HCT116 (cell line): Measurements from ENCODE around the gene GKN1. TPM values are rescaled to one million over a fixed set of nuclear protein-coding genes. Genes with fewer than 3 reads are reported as not detected.

Source experiments
- ATAC-seq: fragments of 200-7000 bp; cut with Tn5 transposase; 2 replicates; pipeline ENCODE4 v1.9.1; 2020; ENCODE audit warnings: mild to moderate bottlenecking, moderate library complexity
- BruUV-seq: library from RNA; stranded (reverse); fragments of 400-500 nt; replicated peaks from 2 replicates; lab custom pipeline; 2021; lab: Mats Ljungman, UMichigan
- CTCF ChIA-PET: fragments of 300-600 bp; sonication (Branson Sonifier 250); formaldehyde crosslinking; loops from one replicate; lab custom pipeline; 2021; ENCODE audit warnings: antibody characterized with exemption; lab: Charles Lee
- POLR2A ChIA-PET: fragments of 300-600, 350-600 bp; sonication (Branson Sonifier 250); formaldehyde crosslinking; loops from one replicate; lab custom pipeline; 2021; ENCODE audit warnings: antibody characterized with exemption; lab: Charles Lee
- RAD21 ChIA-PET, 2 experiments: fragments of 300-600 bp; sonication (Branson Sonifier 250); formaldehyde crosslinking; loops; one replicate each; lab custom pipeline; 2023; ENCODE audit warnings: low total read pairs in 2 of 2; ENCODE audit not compliant: uncharacterized antibody in 2 of 2, unreplicated experiment in 2 of 2, low non-redundant PET in 1 of 2; lab: Charles Lee
- DNase-seq: peaks from one replicate; pipeline ENCODE4 v3.0.0-alpha.2; 2010; ENCODE audit warnings: low read depth, low spot score
- H2AFZ ChIP-seq: fragments of 200-600 bp; shearing (Covaris generic), sonication (generic); 2 replicates; pipeline ENCODE4 v1.6.1; 2017; ENCODE audit warnings: low read depth, mixed run types, mixed read lengths, antibody characterized with exemption, low read length; ENCODE audit not compliant: poor library complexity, severe bottlenecking
- H3K27ac ChIP-seq: 2 replicates; pipeline ENCODE4 v1.5.1; 2012; ENCODE audit warnings: low read depth, low read length
- H3K27me3 ChIP-seq: fragments of 200-600 bp; sonication (generic); 2 replicates; pipeline ENCODE4 v1.6.1; 2016; ENCODE audit warnings: mixed run types, low read length, mixed read lengths; ENCODE audit not compliant: insufficient read depth
- H3K36me3 ChIP-seq, 2 experiments: fragments of 200-500 bp in 1 of 2; fragments of 200-600 bp in 1 of 2; sonication (Bioruptor generic) in 1 of 2; sonication (generic) in 1 of 2; 2 replicates each; pipeline versions ENCODE4 v1.5.1 to v1.6.1; 2014 to 2016; ENCODE audit warnings: low read length in 2 of 2, inconsistent platforms in 1 of 2, mixed read lengths in 1 of 2, mixed run types in 1 of 2; ENCODE audit not compliant: insufficient read depth in 2 of 2, control insufficient read depth in 1 of 2
- H3K4me1 ChIP-seq, 2 experiments: fragments of 200-600 bp in 1 of 2; sonication (generic) in 1 of 2; 2 replicates each; pipeline versions ENCODE4 v1.5.1 to v1.6.1; 2012 to 2017; ENCODE audit warnings: low read length in 2 of 2, inconsistent platforms in 1 of 2, mild to moderate bottlenecking in 1 of 2, mixed read lengths in 1 of 2, mixed run types in 1 of 2, moderate library complexity in 1 of 2; ENCODE audit not compliant: insufficient read depth in 2 of 2, control insufficient read depth in 1 of 2
- H3K4me2 ChIP-seq: fragments of 200-600 bp; sonication (generic); 2 replicates; pipeline ENCODE4 v1.6.1; 2017; ENCODE audit warnings: mixed run types, low read length, mixed read lengths
- H3K4me3 ChIP-seq, 2 experiments: fragments of 200-600 bp in 1 of 2; sonication (generic) in 1 of 2; replicated peaks in 1 of 2; 2 replicates each; pipeline ENCODE4 v1.5.1; 2011 to 2016; ENCODE audit warnings: low read length in 2 of 2, control low read depth in 1 of 2, low read depth in 1 of 2, mild to moderate bottlenecking in 1 of 2, mixed read lengths in 1 of 2, mixed run types in 1 of 2
- H3K79me2 ChIP-seq: fragments of 200-600 bp; sonication (generic); 2 replicates; pipeline ENCODE4 v1.6.1; 2017; ENCODE audit warnings: mild to moderate bottlenecking, mixed run types, low read length, moderate library complexity, mixed read lengths; ENCODE audit not compliant: insufficient read depth
- H3K9ac ChIP-seq: fragments of 200-600 bp; sonication (generic); 2 replicates; pipeline ENCODE4 v1.6.1; 2016; ENCODE audit warnings: low read length, mixed read lengths
- H3K9me2 ChIP-seq: fragments of 200-600 bp; sonication (generic), shearing (Covaris generic); 2 replicates; pipeline ENCODE4 v1.6.1; 2017; ENCODE audit warnings: mixed run types, mild to moderate bottlenecking, moderate library complexity; ENCODE audit not compliant: insufficient read depth
- H3K9me3 ChIP-seq, 2 experiments: fragments of 200-500 bp in 1 of 2; fragments of 200-600 bp in 1 of 2; sonication (Bioruptor generic) in 1 of 2; sonication (generic) in 1 of 2; 2 replicates each; pipeline ENCODE4 v1.6.1; 2014 to 2017; ENCODE audit warnings: low read length in 2 of 2, mixed read lengths in 2 of 2, inconsistent platforms in 1 of 2, low read depth in 1 of 2, mild to moderate bottlenecking in 1 of 2, mixed run types in 1 of 2, moderate library complexity in 1 of 2; ENCODE audit not compliant: control insufficient read depth in 1 of 2, insufficient read depth in 1 of 2
- H4K20me1 ChIP-seq: fragments of 200-600 bp; sonication (generic), shearing (Covaris generic); 2 replicates; pipeline ENCODE4 v1.6.1; 2017; ENCODE audit warnings: mixed run types, mild to moderate bottlenecking, moderate library complexity; ENCODE audit not compliant: insufficient read depth
- CBX3 ChIP-seq: IDR thresholded peaks from 2 replicates; pipeline ENCODE4 v1.6.1; 2012; ENCODE audit warnings: low read depth
- CEBPB ChIP-seq: IDR thresholded peaks from 2 replicates; pipeline ENCODE4 v1.6.1; 2012; ENCODE audit warnings: low read depth
- ELF1 ChIP-seq: IDR thresholded peaks from 2 replicates; pipeline ENCODE4 v1.6.1; 2012; ENCODE audit warnings: low read depth, borderline replicate concordance
- EZH2phosphoT487 ChIP-seq: fragments of 200-600 bp; IDR thresholded peaks from 2 replicates; pipeline ENCODE4 v1.6.1; 2018; ENCODE audit warnings: antibody characterized with exemption, borderline replicate concordance
- FOSL1 ChIP-seq: IDR thresholded peaks from 2 replicates; pipeline ENCODE4 v1.6.1; 2012; ENCODE audit warnings: low read depth
- POLR2A ChIP-seq: IDR thresholded peaks from 2 replicates; pipeline ENCODE4 v1.7.0; 2011; ENCODE audit warnings: borderline replicate concordance; ENCODE audit not compliant: insufficient read depth, insufficient read length; ENCODE audit errors: extremely low read depth
- POLR2AphosphoS5 ChIP-seq: IDR thresholded peaks from 2 replicates; pipeline ENCODE4 v1.6.1; 2011; ENCODE audit warnings: mild to moderate bottlenecking, low read depth, low read length, moderate library complexity
- SIN3A ChIP-seq: IDR thresholded peaks from 2 replicates; pipeline ENCODE4 v1.6.1; 2012; ENCODE audit warnings: low read depth
- TCF7L2 ChIP-seq: IDR thresholded peaks from 2 replicates; pipeline ENCODE4 v1.7.0; 2011; ENCODE audit warnings: borderline replicate concordance, inconsistent platforms; ENCODE audit not compliant: insufficient read depth, insufficient read length; ENCODE audit errors: extremely low read depth
- YY1 ChIP-seq: IDR thresholded peaks from 2 replicates; pipeline ENCODE4 v1.6.1; 2011; ENCODE audit warnings: low read length, low read depth, moderate library complexity, mild to moderate bottlenecking; ENCODE audit not compliant: insufficient replicate concordance; ENCODE audit errors: extremely low read depth
- ZNF274 ChIP-seq: fragments of 200-500 bp; sonication (Bioruptor generic); IDR thresholded peaks from 2 replicates; pipeline ENCODE4 v1.6.1; 2014; ENCODE audit warnings: mild to moderate bottlenecking, low read depth, low read length, inconsistent platforms
- intact Hi-C: fragments of 100-400 bp; cut with micrococcal nuclease; formaldehyde crosslinking; loops from 2 replicates; pipeline ENCODE4 v1.10.0; 2022
- total RNA-seq: library from RNA; stranded (reverse); gene quantifications from one replicate; pipeline ENCODE4 v1.2.1, GENCODE V29; 2021; ENCODE audit not compliant: unreplicated experiment
- TF ChIP-seq, protein P1 (sequence below), 3 experiments: fragments of 200-600 bp in 1 of 3; sonication (generic) in 1 of 3; IDR thresholded peaks in 2 of 3; conservative IDR thresholded peaks in 1 of 3; 2 replicates each; pipeline ENCODE4 v1.5.1; 2012 to 2017; ENCODE audit warnings: low read depth in 2 of 3, low read length in 2 of 3, antibody characterized with exemption in 1 of 3, borderline replicate concordance in 1 of 3, control low read depth in 1 of 3, mild to moderate bottlenecking in 1 of 3, mixed read lengths in 1 of 3, mixed run types in 1 of 3, moderate library complexity in 1 of 3; ENCODE audit not compliant: insufficient read depth in 1 of 3
- TF ChIP-seq, protein P2 (sequence below): IDR thresholded peaks from 2 replicates; pipeline ENCODE4 v1.6.1; 2012
- TF ChIP-seq, protein P3 (sequence below): IDR thresholded peaks from 2 replicates; pipeline ENCODE4 v1.6.1; 2012; ENCODE audit warnings: low read depth
- TF ChIP-seq, protein P4 (sequence below): IDR thresholded peaks from 2 replicates; pipeline ENCODE4 v1.6.1; 2012

GKN1 gene
- total RNA-seq, 1 experiment from 2014 or later: not detected

DNA sequence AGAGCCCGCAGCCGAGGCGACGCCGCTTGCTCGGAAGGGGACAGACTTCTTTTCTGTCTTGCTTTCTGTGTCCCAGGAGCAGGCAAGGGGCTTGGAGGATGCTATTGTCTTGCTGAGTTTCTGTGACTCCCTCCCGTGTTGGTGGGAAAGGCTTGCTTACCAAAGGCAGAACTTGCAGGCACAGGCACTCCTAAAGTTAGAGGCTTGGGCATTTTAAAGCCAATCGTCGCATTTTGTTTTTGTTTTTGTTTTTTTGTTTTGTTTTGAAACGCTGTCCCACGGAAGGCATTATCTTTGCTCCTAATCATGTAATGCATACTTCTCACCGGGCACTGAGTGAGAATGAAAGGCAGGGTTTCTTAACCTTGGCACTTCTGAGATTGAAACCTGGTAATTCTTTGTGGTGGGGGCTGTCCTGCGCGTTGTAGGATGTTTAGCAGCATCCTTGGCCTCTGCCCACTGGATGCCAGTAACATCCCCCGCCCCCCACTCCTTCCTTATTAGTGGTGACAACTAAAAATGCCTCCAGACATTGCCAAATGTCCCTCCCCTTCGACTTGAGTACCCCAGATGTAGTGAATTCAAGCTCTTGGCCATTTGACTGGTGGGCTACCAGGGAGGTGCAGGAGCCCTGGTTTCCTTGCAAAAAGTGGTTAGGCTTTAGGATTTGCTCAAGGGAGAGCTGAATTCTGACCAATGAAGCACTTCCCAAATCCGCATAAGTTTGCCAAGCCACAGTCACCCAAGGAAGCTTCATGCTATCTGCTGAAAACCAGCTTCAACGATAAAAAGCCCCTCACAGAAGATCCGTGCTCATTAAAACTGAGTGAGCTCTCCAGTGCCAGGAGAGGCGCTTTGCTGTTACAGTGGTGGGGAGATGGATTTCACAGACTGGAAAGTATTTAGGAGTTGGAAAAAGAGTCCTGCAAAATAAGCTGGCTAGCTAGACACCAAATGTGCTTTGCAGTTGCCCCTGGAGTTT, 39.7 kb downstream of the GKN1 start (continued):
- TF ChIP-seq, protein P1, sequence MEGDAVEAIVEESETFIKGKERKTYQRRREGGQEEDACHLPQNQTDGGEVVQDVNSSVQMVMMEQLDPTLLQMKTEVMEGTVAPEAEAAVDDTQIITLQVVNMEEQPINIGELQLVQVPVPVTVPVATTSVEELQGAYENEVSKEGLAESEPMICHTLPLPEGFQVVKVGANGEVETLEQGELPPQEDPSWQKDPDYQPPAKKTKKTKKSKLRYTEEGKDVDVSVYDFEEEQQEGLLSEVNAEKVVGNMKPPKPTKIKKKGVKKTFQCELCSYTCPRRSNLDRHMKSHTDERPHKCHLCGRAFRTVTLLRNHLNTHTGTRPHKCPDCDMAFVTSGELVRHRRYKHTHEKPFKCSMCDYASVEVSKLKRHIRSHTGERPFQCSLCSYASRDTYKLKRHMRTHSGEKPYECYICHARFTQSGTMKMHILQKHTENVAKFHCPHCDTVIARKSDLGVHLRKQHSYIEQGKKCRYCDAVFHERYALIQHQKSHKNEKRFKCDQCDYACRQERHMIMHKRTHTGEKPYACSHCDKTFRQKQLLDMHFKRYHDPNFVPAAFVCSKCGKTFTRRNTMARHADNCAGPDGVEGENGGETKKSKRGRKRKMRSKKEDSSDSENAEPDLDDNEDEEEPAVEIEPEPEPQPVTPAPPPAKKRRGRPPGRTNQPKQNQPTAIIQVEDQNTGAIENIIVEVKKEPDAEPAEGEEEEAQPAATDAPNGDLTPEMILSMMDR (IDR thresholded peaks at IDR 0.05 in 2 of 3, conservative IDR thresholded peaks at IDR 0.05 in 1 of 3; ENCODE audit: borderline replicate concordance in 1 of 3, insufficient read depth in 1 of 3, low read depth in 2 of 3, low read length in 2 of 3): no peak
- TF ChIP-seq, protein P2, sequence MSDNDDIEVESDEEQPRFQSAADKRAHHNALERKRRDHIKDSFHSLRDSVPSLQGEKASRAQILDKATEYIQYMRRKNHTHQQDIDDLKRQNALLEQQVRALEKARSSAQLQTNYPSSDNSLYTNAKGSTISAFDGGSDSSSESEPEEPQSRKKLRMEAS: no peak
- TF ChIP-seq EZH2phosphoT487: no peak
- no peak for TF ChIP-seq CEBPB

DNA sequence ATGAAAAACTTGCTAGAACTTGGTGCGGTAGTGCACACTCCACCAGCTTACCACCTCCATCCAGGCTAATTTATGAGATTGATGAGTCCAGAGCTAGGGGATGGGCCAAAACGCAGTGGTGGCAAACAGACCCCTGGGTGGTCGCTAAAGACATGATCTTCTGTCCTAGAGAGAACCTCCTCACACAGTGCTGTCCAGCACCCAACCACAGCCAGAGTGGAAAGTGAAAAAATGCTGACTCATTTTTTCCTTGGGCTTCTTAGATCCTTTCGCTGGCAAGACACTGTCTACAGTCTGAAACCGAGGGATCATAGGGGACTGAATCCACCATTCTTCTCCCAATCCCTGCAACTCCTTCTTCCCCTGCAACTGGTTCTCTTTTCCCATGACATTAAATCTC, 42.6 kb downstream of the GKN1 start:
- Histone ChIP-seq H3K9me3 (no peaks in the 10 kb centered on the region), H3K36me3 (no peaks in the 10 kb centered on the region), H3K27me3 (no peaks in the 10 kb centered on the region), H3K4me3 (no peak overlapping the region), H3K9ac (no peak overlapping the region), H3K4me1 (peaks cover 10 to 16% of the 10 kb centered on the region in 2 experiments), H3K27ac (no peak overlapping the region), H4K20me1 (no peaks in the 10 kb centered on the region), H2AFZ (no peak overlapping the region), H3K4me2 (no peak overlapping the region), H3K9me2 (no peaks in the 10 kb centered on the region), H3K79me2 (peaks cover 4% of the 10 kb centered on the region; the same call in 1 of the 2 replicates)
- ATAC-seq: no peak
- RAD21 ChIA-PET: no interaction called here
- CTCF ChIA-PET: interaction anchor here (1.1 kb wide), 1 partner anchor 73 kb away, joined by 3 read pairs; no protein-coding TSS in a partner anchor
- POLR2A ChIA-PET: no interaction called here
- DNase-seq: no peak
- BruUV-seq: no TSS peak
- intact Hi-C loops: no loop called here
- no peak for TF ChIP-seq YY1
- no peak for TF ChIP-seq POLR2AphosphoS5
- no peak for TF ChIP-seq FOSL1
- TF ChIP-seq SIN3A: no peak
- TF ChIP-seq ELF1: no peak
- TF ChIP-seq POLR2A: no peak
- TF ChIP-seq, protein P2: no peak
- no peak for TF ChIP-seq CBX3
- no peak for TF ChIP-seq ZNF274
- TF ChIP-seq, protein P3, sequence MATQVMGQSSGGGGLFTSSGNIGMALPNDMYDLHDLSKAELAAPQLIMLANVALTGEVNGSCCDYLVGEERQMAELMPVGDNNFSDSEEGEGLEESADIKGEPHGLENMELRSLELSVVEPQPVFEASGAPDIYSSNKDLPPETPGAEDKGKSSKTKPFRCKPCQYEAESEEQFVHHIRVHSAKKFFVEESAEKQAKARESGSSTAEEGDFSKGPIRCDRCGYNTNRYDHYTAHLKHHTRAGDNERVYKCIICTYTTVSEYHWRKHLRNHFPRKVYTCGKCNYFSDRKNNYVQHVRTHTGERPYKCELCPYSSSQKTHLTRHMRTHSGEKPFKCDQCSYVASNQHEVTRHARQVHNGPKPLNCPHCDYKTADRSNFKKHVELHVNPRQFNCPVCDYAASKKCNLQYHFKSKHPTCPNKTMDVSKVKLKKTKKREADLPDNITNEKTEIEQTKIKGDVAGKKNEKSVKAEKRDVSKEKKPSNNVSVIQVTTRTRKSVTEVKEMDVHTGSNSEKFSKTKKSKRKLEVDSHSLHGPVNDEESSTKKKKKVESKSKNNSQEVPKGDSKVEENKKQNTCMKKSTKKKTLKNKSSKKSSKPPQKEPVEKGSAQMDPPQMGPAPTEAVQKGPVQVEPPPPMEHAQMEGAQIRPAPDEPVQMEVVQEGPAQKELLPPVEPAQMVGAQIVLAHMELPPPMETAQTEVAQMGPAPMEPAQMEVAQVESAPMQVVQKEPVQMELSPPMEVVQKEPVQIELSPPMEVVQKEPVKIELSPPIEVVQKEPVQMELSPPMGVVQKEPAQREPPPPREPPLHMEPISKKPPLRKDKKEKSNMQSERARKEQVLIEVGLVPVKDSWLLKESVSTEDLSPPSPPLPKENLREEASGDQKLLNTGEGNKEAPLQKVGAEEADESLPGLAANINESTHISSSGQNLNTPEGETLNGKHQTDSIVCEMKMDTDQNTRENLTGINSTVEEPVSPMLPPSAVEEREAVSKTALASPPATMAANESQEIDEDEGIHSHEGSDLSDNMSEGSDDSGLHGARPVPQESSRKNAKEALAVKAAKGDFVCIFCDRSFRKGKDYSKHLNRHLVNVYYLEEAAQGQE: no peak
- TF ChIP-seq TCF7L2: no peak
- TF ChIP-seq, protein P4, sequence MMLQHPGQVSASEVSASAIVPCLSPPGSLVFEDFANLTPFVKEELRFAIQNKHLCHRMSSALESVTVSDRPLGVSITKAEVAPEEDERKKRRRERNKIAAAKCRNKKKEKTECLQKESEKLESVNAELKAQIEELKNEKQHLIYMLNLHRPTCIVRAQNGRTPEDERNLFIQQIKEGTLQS: no peak
